Breast epithelium (tissue), 3 donors: ENCODE data around the gene LRRC37B.
"Not testable (repeated sequence)": the region's sequence is repeated elsewhere in the genome, so short reads cannot be mapped to it uniquely, and the experiment has no call there.

ENCODE experiments used
- CTCF ChIP-seq, 3 donors: fragments of 450-650 bp; IDR thresholded peaks; one replicate each; pipeline ENCODE4 v1.5.1; 2016 to 2017; ENCODE audit warnings: antibody characterized with exemption in 3 of 3, mild to moderate bottlenecking in 3 of 3, moderate library complexity in 3 of 3
- POLR2A ChIP-seq: fragments of 450-650 bp; IDR thresholded peaks from one replicate; pipeline ENCODE4 v1.6.1; 2016; ENCODE audit warnings: antibody characterized with exemption, mild to moderate bottlenecking, moderate library complexity

GRCh38 chr17:32066123-32066680, 59.0 kb downstream of the LRRC37B start:
- TF ChIP-seq POLR2A; CTCF (IDR thresholded peaks at IDR 0.05): not testable (repeated sequence)
